Measurements from ENCODE around the gene CSE1L.
"Not testable (repeated sequence)": the region's sequence is repeated elsewhere in the genome, so short reads cannot be mapped to it uniquely, and the experiment has no call there.

Gene CSE1L

DNA sequence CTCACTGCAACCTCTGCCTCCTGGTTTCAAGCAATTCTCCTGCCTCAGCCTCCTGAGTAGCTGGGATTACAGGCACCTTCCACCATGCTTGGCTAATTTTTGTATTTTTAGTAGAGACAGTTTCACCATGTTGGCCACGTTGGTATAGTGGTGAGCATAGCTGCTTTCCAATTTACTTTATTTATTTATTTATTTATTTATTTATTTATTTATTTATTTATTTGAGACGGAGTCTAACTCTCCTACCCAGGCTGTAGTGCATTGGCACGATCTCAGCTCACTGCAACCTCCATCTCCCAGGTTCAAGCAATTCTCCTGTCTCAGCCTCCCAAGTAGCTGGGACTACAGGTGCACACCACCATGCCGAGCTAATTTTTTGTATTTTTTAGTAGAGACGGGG is 54.2 kb downstream of the CSE1L start:
- peaks cover 16% of the 10 kb centered on the region for H3K4me1 Mint-ChIP-seq (ENCODE audit: low read depth)
- not testable (repeated sequence) for H3K27me3 Mint-ChIP-seq (ENCODE audit: low read depth); H3K27ac Mint-ChIP-seq; H3K4me3 Mint-ChIP-seq; H3K9me3 Mint-ChIP-seq
- peaks cover 48% of the 10 kb centered on the region for H3K36me3 Mint-ChIP-seq (ENCODE audit: low read depth)

DNA sequence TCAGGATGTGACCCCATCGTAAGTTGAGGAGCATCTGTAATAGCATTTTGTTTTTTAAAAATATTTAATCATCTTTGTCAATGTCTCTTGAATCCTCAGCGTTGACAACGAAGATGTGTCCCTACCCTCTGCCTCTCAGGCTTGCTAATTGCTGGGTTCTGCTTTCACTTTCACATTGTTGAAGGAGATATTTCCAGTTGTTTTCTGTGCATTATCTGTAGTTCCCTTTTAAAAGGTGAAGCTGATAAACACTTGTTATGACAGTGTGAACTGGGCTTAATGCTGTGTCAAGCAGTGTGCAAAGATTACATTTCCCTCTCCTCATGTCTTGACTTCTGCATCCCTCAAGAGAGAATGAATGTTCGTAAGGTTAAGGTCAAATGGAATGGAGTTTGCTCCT is 54.9 kb downstream of the CSE1L start:
- Mint-ChIP-seq H3K9me3 (no peaks in the 10 kb centered on the region), H3K27ac (peak overlapping the region; percentile 77), H3K4me1 (ENCODE audit: low read depth) (peaks cover 16% of the 10 kb centered on the region), H3K27me3 (ENCODE audit: low read depth) (no peaks in the 10 kb centered on the region), H3K36me3 (ENCODE audit: low read depth) (peaks cover 47% of the 10 kb centered on the region), H3K4me3 (peak overlapping the region; percentile 29)

DNA sequence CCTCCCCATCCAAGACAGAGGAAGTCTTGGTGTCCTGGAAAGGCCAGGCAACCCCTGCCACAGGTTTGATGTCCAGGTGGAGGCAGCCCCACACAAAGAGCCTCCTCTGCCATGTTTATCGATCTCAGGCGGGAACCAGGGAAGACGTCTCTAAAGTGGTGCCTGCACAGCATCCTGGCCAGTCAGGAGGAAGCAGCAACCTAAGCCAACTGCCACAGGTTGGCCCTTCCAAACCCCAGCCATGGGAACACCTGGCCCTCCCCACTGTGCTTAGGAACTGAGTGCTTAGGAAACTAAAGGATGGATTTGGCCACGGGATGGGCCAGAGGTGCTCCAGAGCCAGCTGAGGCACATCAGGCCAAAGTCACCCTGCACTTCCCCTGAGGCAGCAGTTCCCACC is 56.9 kb downstream of the CSE1L start:
- Mint-ChIP-seq H3K9me3 (no peaks in the 10 kb centered on the region), H3K27me3 (ENCODE audit: low read depth) (no peaks in the 10 kb centered on the region), H3K4me3 (no peak overlapping the region), H3K27ac (no peak overlapping the region), H3K36me3 (ENCODE audit: low read depth) (peaks cover 32% of the 10 kb centered on the region), H3K4me1 (ENCODE audit: low read depth) (peaks cover 16% of the 10 kb centered on the region)

DNA sequence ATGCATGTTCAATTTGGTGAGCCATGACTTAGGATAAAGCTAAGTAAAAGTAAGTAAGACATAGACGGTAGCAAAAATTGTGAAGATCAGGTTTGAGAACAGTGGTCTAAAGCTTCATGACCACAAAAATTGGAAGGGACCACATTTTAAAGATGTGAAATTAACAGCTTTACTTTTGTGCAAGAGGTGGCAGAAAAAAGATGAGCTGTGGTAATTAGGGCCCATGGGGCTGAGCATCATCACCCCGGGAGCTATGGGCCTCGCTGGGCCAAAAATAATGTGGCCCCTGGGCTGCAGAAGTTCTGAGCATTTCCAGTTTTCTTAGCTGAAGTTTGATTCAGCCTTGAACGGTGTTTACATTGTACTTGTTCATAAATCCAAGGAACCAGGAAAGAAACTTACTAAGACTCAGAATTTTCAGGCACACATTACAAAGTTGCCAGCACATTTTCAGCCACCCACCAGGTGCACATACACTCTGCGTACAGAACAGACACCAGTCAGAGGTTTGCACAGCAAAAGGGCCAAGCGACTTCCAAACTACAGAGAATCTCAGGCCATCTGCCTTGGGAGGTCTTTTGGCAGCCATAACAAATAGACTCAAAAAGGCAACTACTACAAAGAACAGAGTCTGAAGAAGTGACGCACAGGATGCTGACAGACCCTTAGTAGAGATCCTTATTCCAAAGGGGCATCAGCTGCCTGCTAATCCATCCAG is 57.7 kb downstream of the CSE1L start:
- H3K9me3 Mint-ChIP-seq, result no peaks in the 10 kb centered on the region
- no peak overlapping the region for H3K4me3 Mint-ChIP-seq
- H3K27ac Mint-ChIP-seq, result peak overlapping the region; percentile 11
- H3K36me3 Mint-ChIP-seq (ENCODE audit: low read depth), result peaks cover 30% of the 10 kb centered on the region
- peaks cover 16% of the 10 kb centered on the region for H3K4me1 Mint-ChIP-seq (ENCODE audit: low read depth)
- H3K27me3 Mint-ChIP-seq (ENCODE audit: low read depth), result no peaks in the 10 kb centered on the region

DNA sequence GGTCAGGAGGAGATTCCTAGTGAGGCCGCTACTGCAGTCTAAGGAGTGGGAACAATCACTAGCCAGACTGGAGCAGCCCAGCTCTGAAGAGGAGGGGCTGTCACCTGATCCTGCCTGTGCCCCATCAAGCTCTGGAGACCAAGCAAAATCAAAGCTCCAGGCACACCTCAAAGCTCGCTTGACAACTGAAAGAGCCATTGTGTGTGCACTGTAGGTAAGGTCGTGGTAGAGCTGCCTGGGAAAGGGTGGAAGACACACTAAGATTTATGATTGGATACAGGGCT is 58.2 kb downstream of the CSE1L start:
- H3K9me3 Mint-ChIP-seq, result no peaks in the 10 kb centered on the region
- no peak overlapping the region for H3K27ac Mint-ChIP-seq
- no peaks in the 10 kb centered on the region for H3K27me3 Mint-ChIP-seq (ENCODE audit: low read depth)
- peaks cover 31% of the 10 kb centered on the region for H3K36me3 Mint-ChIP-seq (ENCODE audit: low read depth)
- H3K4me3 Mint-ChIP-seq, result no peak overlapping the region
- peaks cover 16% of the 10 kb centered on the region for H3K4me1 Mint-ChIP-seq (ENCODE audit: low read depth)

DNA sequence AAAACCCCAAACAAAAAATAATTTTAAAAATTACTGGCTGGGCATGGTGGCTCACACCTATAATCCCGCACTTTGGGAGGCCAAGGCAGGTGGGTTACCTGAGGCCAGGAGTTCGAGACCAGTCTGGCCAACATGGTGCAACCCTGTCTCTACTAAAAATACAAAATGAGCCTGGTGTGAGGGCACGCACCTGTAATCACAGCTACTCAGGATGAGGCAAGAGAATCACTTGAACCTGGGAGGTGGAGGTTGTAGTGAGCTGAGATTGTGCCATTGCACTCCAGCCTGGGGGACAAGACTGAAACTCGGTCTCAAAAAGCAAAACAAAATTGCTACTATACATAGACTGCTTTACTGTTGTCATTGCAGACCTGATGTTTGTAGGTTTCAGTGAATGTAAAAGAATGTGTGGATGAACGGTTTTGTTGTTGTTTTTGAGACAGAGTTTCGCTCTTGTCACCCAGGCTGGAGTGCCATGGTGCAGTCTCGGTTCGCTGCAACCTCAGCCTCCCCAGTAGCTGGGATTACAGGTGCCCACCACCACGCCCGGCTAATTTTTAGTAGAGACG is 59.0 kb downstream of the CSE1L start:
- H3K9me3 Mint-ChIP-seq; H3K27ac Mint-ChIP-seq; H3K4me3 Mint-ChIP-seq; H3K27me3 Mint-ChIP-seq (ENCODE audit: low read depth): not testable (repeated sequence)
- peaks cover 31% of the 10 kb centered on the region for H3K36me3 Mint-ChIP-seq (ENCODE audit: low read depth)
- peaks cover 13% of the 10 kb centered on the region for H3K4me1 Mint-ChIP-seq (ENCODE audit: low read depth)

DNA sequence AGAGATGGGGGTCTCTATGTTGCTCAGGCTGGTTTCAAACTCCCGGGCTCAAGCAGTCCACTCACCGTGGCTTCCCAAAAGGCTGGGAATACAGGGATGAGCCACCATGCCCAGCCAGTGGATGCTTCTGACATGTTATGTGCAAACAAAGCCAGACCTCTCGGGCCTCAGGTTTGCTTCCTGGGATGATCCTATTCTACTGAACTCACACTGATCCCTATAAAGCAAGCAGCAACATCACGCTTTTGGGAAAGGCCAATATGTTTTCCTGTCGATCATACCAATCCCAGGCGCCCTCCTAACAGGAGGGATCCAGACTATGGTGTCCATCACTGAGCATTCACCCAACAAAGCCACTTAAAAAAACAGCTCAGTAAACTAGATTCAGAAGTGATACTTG is 60.2 kb downstream of the CSE1L start:
- H3K4me1 Mint-ChIP-seq (ENCODE audit: low read depth), result peaks cover 8% of the 10 kb centered on the region
- no peaks in the 10 kb centered on the region for H3K27me3 Mint-ChIP-seq (ENCODE audit: low read depth)
- H3K27ac Mint-ChIP-seq, result no peak overlapping the region
- peaks cover 34% of the 10 kb centered on the region for H3K36me3 Mint-ChIP-seq (ENCODE audit: low read depth)
- H3K4me3 Mint-ChIP-seq, result no peak overlapping the region
- H3K9me3 Mint-ChIP-seq, result no peaks in the 10 kb centered on the region

DNA sequence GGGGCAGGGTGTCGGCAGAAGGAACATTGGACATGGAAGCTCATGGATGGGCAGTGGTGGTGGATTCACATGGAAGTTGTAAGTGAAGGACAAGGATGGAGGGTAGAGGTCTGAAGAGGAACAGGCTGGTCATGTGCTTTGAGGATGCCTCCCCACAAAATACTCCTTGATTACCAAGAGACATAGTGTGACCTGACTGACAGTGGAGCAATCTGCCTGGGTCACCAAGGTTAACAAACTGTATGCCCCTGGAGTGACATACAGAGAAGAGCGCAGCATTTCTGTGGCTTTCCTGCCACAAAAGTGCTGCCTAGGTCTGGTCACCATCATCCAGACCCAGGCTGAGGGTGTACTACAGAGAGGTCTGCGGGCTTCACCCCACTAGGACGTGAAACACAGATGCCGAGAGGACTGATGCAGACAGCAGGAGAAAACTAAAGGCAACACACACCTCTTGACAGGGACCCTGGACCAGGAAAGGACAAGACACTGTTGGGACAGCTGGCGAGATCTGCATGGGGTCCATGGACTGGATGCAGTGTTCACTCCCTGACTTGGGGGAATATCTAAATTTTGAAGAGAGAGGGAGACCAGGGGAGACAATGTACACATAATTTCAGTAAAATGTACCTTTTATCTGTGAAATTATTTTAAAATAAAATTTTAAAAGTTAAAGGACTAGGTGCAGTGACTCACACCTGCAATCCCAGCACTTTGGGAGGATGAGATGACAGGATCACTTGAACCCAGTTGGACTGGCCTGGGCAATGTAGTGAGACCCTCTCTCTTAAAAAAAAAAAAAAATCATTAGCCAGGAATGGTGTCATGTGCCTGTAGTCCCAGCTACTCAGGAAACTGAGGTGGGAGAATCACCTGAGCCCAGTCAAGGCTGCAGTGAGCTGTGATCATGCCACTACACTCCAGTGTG is 64.9 kb downstream of the CSE1L start:
- H3K27me3 Mint-ChIP-seq (ENCODE audit: low read depth), result no peaks in the 10 kb centered on the region
- H3K4me3 Mint-ChIP-seq, result no peak overlapping the region
- H3K9me3 Mint-ChIP-seq, result no peaks in the 10 kb centered on the region
- H3K4me1 Mint-ChIP-seq (ENCODE audit: low read depth), result peaks cover 3% of the 10 kb centered on the region
- H3K36me3 Mint-ChIP-seq (ENCODE audit: low read depth), result peaks cover 46% of the 10 kb centered on the region
- H3K27ac Mint-ChIP-seq, result no peak overlapping the region

DNA sequence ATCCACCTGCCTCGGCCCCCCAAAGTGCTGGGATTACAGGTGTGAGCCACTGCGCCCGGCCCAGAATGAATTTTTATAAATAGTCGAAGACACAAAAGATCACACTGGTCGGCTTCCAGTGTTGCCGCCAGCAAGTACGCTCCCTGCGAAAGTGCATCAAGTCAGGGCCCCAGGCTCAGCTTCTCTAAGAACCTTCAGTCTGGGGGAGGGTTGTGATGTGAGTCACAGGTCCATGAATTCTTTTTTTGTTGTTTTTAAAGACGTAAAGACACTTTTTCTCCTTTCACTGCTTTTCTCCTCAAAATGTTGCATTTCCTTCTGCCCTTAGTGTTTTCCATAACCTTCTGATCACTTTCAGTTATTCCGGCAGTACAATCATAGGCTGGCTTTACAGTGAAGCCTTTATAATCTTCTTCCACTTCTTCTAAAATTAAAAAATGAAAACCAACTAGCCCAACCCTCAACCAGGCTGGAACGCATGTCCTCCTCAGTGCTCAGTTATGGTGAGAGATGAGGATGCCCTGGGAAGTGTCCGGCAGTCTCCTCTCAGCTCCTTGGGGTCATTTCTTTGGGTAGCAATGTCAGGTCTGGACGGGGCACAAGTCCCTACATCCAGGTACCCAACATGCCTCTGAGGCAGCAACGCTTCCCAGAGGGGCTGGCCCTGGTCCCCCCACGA is 66.6 kb downstream of the CSE1L start:
- H3K27ac Mint-ChIP-seq, result no peak overlapping the region
- H3K4me1 Mint-ChIP-seq (ENCODE audit: low read depth), result peaks cover 3% of the 10 kb centered on the region
- no peaks in the 10 kb centered on the region for H3K9me3 Mint-ChIP-seq
- no peak overlapping the region for H3K4me3 Mint-ChIP-seq
- H3K27me3 Mint-ChIP-seq (ENCODE audit: low read depth), result no peaks in the 10 kb centered on the region
- peaks cover 60% of the 10 kb centered on the region for H3K36me3 Mint-ChIP-seq (ENCODE audit: low read depth)

DNA sequence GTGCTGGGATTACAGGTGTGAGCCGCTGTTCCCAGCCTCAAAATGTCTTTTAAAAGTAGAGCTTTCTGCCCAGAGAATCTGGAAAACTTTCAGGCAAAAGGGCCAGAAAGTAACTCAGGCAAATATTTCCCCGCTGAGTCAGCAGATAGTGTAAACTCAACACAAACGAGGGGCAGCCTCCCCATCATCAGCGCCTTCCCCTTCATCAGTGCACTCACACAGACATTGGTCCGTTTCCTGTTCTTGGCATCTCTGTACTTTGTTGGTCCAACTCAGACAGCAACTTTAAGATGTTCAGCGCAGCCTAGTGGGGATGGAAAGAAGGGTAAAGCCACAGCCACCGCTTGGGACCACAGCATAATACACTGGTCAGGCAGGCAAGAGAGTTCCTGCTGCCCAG is 69.5 kb downstream of the CSE1L start:
- Mint-ChIP-seq H3K27ac (peak overlapping the region; percentile 41), H3K4me1 (ENCODE audit: low read depth) (peaks cover 3% of the 10 kb centered on the region), H3K4me3 (no peak overlapping the region), H3K9me3 (no peaks in the 10 kb centered on the region), H3K36me3 (ENCODE audit: low read depth) (peaks cover 62% of the 10 kb centered on the region), H3K27me3 (ENCODE audit: low read depth) (no peaks in the 10 kb centered on the region)

DNA sequence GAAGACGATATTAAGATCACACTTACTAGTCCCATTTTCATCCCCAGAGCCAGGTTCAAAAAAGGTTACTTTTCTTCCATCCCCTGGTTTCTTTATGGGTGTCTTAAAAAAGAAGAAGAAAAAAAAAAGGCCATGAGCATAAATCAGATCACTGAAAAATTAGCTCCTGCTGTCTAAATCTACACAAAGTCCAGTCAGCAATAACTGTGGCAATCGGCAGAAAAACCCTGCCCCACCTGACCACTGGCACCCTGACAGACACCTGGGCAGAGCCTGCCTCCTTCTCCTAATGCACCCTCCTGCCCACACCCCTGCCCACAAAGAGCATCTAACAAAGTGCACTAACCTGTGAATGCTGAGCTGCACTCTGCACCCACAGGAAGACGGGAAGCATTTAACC is 72.2 kb downstream of the CSE1L start:
- Mint-ChIP-seq H3K27me3 (ENCODE audit: low read depth) (no peaks in the 10 kb centered on the region), H3K27ac (no peak overlapping the region), H3K4me1 (ENCODE audit: low read depth) (peaks cover 1% of the 10 kb centered on the region), H3K4me3 (no peak overlapping the region), H3K9me3 (no peaks in the 10 kb centered on the region), H3K36me3 (ENCODE audit: low read depth) (peaks cover 57% of the 10 kb centered on the region)

DNA sequence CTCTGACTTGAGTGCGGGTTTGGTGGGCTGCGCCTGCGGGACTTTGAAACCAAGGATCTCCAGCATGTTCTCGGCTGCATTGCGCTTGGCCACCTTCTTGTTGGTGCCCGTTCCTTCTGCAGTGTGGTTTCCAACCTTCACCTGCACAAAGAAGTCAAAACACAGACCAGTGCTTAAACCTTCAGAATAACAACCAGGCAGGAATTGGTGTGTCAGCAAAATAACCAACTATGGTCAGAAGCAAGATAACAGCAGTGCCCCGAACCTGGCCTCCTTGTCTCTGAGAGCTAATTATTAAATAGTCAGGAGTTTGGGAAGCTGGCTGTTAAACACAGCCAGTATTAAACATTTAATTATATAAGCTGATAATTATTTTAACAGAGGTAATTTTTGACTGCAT is 73.9 kb downstream of the CSE1L start:
- H3K27me3 Mint-ChIP-seq (ENCODE audit: low read depth), result no peaks in the 10 kb centered on the region
- H3K9me3 Mint-ChIP-seq, result no peaks in the 10 kb centered on the region
- H3K4me3 Mint-ChIP-seq, result no peak overlapping the region
- H3K4me1 Mint-ChIP-seq (ENCODE audit: low read depth), result peaks cover 5% of the 10 kb centered on the region
- peaks cover 52% of the 10 kb centered on the region for H3K36me3 Mint-ChIP-seq (ENCODE audit: low read depth)
- no peak overlapping the region for H3K27ac Mint-ChIP-seq

DNA sequence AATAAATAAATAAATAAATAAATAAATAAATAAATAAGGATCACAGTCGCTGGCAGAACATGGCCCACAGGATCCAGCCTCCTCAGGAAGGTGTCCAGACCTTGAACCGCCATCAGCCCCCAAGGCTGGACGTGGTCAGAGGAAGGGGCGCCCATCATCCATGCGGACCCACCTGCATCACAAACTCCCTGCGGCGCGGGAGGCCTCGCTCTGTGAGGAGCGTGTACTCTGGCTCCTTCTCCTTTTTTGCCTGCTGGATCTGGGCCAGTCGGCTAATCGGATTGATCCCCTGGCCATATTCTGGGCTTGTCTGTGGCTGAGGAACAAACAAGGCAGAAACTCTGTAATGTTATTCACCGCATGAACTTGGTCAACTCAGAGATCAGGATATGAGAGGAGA is 76.8 kb downstream of the CSE1L start:
- no peaks in the 10 kb centered on the region for H3K9me3 Mint-ChIP-seq
- peaks cover 35% of the 10 kb centered on the region for H3K36me3 Mint-ChIP-seq (ENCODE audit: low read depth)
- H3K4me1 Mint-ChIP-seq (ENCODE audit: low read depth), result peaks cover 5% of the 10 kb centered on the region
- no peak overlapping the region for H3K4me3 Mint-ChIP-seq
- H3K27ac Mint-ChIP-seq, result no peak overlapping the region
- no peaks in the 10 kb centered on the region for H3K27me3 Mint-ChIP-seq (ENCODE audit: low read depth)

DNA sequence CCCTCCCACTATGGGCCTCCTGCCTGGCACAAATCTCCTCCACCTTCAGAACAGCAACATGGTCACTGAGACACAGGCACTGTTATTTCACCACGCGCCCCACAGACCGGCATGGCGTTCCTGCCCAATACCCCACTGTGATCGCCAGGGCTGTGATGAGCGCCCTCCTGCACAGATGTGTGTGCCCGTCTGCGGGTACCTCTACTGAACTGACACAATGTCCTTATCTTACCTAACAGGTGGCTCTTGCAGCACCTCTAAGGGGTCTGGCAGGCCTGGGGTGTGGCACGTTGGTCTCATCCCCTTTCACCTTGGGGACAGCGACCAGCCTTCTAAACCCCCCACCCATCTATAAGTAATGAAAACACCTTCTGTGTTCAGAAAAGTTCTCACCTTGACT is 77.9 kb downstream of the CSE1L start:
- H3K36me3 Mint-ChIP-seq (ENCODE audit: low read depth), result peaks cover 34% of the 10 kb centered on the region
- no peaks in the 10 kb centered on the region for H3K27me3 Mint-ChIP-seq (ENCODE audit: low read depth)
- H3K9me3 Mint-ChIP-seq, result no peaks in the 10 kb centered on the region
- H3K27ac Mint-ChIP-seq, result no peak overlapping the region
- no peak overlapping the region for H3K4me3 Mint-ChIP-seq
- peaks cover 5% of the 10 kb centered on the region for H3K4me1 Mint-ChIP-seq (ENCODE audit: low read depth)
